GM23338 (cell line): ENCODE measurements around the gene HOXD1. TPM values are rescaled to one million over a fixed set of nuclear protein-coding genes. Genes with fewer than 3 reads are reported as not detected.

Experiments used
- ATAC-seq: fragments of 200-7000 bp; cut with Tn5 transposase; 3 replicates; pipeline ENCODE4 v1.9.1; 2020
- DNase-seq: peaks from one replicate; pipeline ENCODE4 v3.0.0-alpha.2; 2015; ENCODE audit warnings: low spot score
- H2AFZ ChIP-seq: fragments of 200-600 bp; sonication (generic); 2 replicates; pipeline ENCODE4 v1.8.0; 2016; ENCODE audit warnings: antibody characterized with exemption, mild to moderate bottlenecking, moderate library complexity
- H3F3A ChIP-seq: fragments of 200-600 bp; sonication (generic); replicated peaks from 2 replicates; pipeline ENCODE4 v1.8.0; 2017; ENCODE audit warnings: antibody characterized with exemption, mixed run types, low read depth
- H3K27ac ChIP-seq: fragments of 200-600 bp; sonication (generic); 2 replicates; pipeline ENCODE4 v1.6.1; 2016; ENCODE audit warnings: low read depth
- H3K27me3 ChIP-seq: fragments of 200-600 bp; sonication (generic); 2 replicates; pipeline ENCODE4 v1.8.0; 2016; ENCODE audit warnings: mild to moderate bottlenecking, mixed run types, moderate library complexity; ENCODE audit not compliant: insufficient read depth
- H3K36me3 ChIP-seq: fragments of 200-600 bp; sonication (generic); 2 replicates; pipeline ENCODE4 v1.8.0; 2016; ENCODE audit warnings: mild to moderate bottlenecking; ENCODE audit not compliant: insufficient read depth
- H3K4me1 ChIP-seq: fragments of 200-600 bp; sonication (generic); 2 replicates; pipeline ENCODE4 v1.8.0; 2016; ENCODE audit warnings: mild to moderate bottlenecking, moderate library complexity; ENCODE audit not compliant: insufficient read depth
- H3K4me2 ChIP-seq: fragments of 200-600 bp; sonication (generic); 2 replicates; pipeline ENCODE4 v1.7.1; 2017; ENCODE audit warnings: mixed run types
- H3K4me3 ChIP-seq: fragments of 200-600 bp; sonication (generic); 2 replicates; pipeline ENCODE4 v1.6.1; 2016; ENCODE audit warnings: mixed run types
- H3K79me2 ChIP-seq: fragments of 200-600 bp; sonication (generic); replicated peaks from 2 replicates; pipeline ENCODE4 v1.8.0; 2017; ENCODE audit warnings: mild to moderate bottlenecking; ENCODE audit not compliant: insufficient read depth
- H3K9me2 ChIP-seq: fragments of 200-600 bp; sonication (generic); 2 replicates; pipeline ENCODE4 v1.8.0; 2017; ENCODE audit not compliant: insufficient read depth
- H4K20me1 ChIP-seq: fragments of 200-600 bp; sonication (generic); replicated peaks from 2 replicates; pipeline ENCODE4 v1.8.0; 2017; ENCODE audit warnings: mild to moderate bottlenecking; ENCODE audit not compliant: insufficient read depth
- H3K27ac Mint-ChIP-seq: 2 replicates; pipeline ENCODE4 v1.8.0; 2020; ENCODE audit warnings: inconsistent platforms, mild to moderate bottlenecking, moderate library complexity, mixed read lengths
- H3K27me3 Mint-ChIP-seq: 3 replicates; pipeline ENCODE4 v1.8.0; 2022; ENCODE audit warnings: low read depth, mild to moderate bottlenecking, moderate library complexity, mixed read lengths, inconsistent platforms; ENCODE audit not compliant: insufficient read depth, poor library complexity
- H3K36me3 Mint-ChIP-seq: 3 replicates; pipeline ENCODE4 v1.8.0; 2021; ENCODE audit warnings: low read depth, mild to moderate bottlenecking, inconsistent platforms, moderate library complexity, mixed read lengths
- H3K4me1 Mint-ChIP-seq: 3 replicates; pipeline ENCODE4 v1.8.0; 2020; ENCODE audit warnings: mild to moderate bottlenecking, inconsistent platforms, mixed read lengths
- H3K4me3 Mint-ChIP-seq: 3 replicates; pipeline ENCODE4 v1.8.0; 2021; ENCODE audit warnings: moderate library complexity, mild to moderate bottlenecking, inconsistent platforms, mixed read lengths
- H3K9me3 Mint-ChIP-seq: 3 replicates; pipeline ENCODE4 v1.8.0; 2020; ENCODE audit warnings: moderate library complexity, mild to moderate bottlenecking, inconsistent platforms, mixed read lengths
- EZH2 ChIP-seq: fragments of 200-600 bp; sonication (generic); IDR thresholded peaks from one replicate; pipeline ENCODE4 v1.8.0; 2017; ENCODE audit warnings: antibody characterized with exemption, mild to moderate bottlenecking, low read depth; ENCODE audit not compliant: unreplicated experiment
- EZH2phosphoT487 ChIP-seq: fragments of 200-600 bp; sonication (generic); IDR thresholded peaks from one replicate; pipeline ENCODE4 v1.8.1; 2018; ENCODE audit warnings: antibody characterized with exemption; ENCODE audit not compliant: unreplicated experiment
- NANOG ChIP-seq: IDR thresholded peaks from 2 replicates; pipeline ENCODE4 v1.6.1; 2016; ENCODE audit warnings: antibody characterized with exemption, borderline replicate concordance
- ZNF114 ChIP-seq: fragments of 250-450 bp; sonication (Bioruptor Pico); IDR thresholded peaks from 2 replicates; pipeline ENCODE4 v1.5.0; 2020; ENCODE audit warnings: mild to moderate bottlenecking, moderate library complexity
- ZNF331 ChIP-seq: fragments of 250-450 bp; sonication (Bioruptor Pico); IDR thresholded peaks from 2 replicates; pipeline ENCODE4 v1.5.0; 2020; ENCODE audit warnings: low read depth, mild to moderate bottlenecking, moderate library complexity
- polyA plus RNA-seq: library from polyadenylated mRNA; unstranded; fragments of >200 nt; fragmentation: Nextera tagmentation; extraction: Ambion mirVana; gene quantifications from 2 replicates; pipeline ENCODE4 v1.2.1, GENCODE V29; 2016
- total RNA-seq: library from RNA; depleted of rRNA; stranded (reverse); fragments of >200 nt; shearing (Covaris generic); gene quantifications from 2 replicates; pipeline ENCODE4 v1.2.3, GENCODE V29; 2014
- TF ChIP-seq, protein P1 (sequence below), 2 experiments: fragments of 200-600 bp in 1 of 2; sonication (generic) in 1 of 2; conservative IDR thresholded peaks; 2 replicates each; pipeline versions ENCODE4 v1.5.1 to v1.6.1; 2016 to 2017; ENCODE audit warnings: antibody characterized with exemption in 2 of 2, low read depth in 2 of 2, mild to moderate bottlenecking in 2 of 2, moderate library complexity in 1 of 2
- TF ChIP-seq, protein P2 (sequence below): IDR thresholded peaks from 2 replicates; pipeline ENCODE4 v1.6.1; 2016; ENCODE audit warnings: antibody characterized with exemption

Gene HOXD1
- total and polyA plus RNA-seq, 2 experiments from 2014 or later = not detected

DNA sequence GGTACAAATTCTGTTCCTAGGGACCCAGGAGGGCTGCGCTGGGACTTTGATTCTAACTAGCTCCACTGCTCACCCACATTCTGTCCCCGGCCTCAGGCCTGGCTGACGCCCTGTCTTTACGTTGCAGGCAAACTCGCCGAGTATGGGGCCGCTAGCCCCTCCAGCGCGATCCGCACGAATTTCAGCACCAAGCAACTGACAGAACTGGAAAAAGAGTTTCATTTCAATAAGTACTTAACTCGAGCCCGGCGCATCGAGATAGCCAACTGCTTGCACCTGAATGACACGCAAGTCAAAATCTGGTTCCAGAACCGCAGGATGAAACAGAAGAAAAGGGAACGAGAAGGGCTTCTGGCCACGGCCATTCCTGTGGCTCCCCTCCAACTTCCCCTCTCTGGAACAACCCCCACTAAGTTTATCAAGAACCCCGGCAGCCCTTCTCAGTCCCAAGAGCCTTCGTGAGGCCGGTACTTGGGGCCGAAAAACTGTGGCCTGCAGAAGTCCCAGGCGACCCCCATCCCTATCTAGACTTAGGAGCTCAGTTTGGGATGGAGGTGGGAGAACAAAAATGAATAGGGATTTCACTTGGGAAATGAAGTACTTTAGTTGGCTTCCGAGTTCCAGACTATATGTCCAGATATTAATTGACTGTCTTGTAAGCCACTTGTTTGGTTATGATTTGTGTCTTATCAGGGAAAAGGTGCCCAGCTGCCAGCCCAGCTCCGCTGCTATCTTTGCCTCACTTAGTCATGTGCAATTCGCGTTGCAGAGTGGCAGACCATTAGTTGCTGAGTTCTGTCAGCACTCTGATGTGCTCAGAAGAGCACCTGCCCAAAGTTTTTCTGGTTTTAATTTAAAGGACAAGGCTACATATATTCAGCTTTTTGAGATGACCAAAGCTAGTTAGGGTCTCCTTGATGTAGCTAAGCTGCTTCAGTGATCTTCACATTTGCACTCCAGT lies 1.5 kb downstream of the HOXD1 start:
- Mint-ChIP-seq H3K27me3 (peaks cover 93% of the 10 kb centered on the region), H3K4me3 (peak overlapping the region; percentile 56)
- peaks cover 100% of the 10 kb centered on the region for H3K27me3 ChIP-seq

DNA sequence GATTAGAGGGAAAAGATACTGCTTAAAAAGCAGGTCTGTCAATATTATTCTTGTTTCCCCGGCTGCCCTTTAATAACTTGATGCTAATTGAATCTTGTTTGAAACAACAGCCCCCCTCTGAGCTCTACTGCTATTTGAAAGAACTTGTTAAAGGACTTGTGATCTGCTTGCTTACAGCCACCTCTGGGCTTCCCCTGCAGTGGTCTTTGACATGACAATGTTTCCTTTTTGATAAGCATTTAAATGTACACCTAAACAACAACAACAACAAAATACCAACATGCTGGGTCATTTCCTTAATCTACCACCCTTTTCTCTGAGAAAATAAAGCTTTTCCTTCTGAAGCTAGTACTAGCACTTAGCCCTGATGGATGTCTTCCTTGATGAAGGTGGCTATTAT lies 3.9 kb downstream of the HOXD1 start:
- TF ChIP-seq, protein P1, sequence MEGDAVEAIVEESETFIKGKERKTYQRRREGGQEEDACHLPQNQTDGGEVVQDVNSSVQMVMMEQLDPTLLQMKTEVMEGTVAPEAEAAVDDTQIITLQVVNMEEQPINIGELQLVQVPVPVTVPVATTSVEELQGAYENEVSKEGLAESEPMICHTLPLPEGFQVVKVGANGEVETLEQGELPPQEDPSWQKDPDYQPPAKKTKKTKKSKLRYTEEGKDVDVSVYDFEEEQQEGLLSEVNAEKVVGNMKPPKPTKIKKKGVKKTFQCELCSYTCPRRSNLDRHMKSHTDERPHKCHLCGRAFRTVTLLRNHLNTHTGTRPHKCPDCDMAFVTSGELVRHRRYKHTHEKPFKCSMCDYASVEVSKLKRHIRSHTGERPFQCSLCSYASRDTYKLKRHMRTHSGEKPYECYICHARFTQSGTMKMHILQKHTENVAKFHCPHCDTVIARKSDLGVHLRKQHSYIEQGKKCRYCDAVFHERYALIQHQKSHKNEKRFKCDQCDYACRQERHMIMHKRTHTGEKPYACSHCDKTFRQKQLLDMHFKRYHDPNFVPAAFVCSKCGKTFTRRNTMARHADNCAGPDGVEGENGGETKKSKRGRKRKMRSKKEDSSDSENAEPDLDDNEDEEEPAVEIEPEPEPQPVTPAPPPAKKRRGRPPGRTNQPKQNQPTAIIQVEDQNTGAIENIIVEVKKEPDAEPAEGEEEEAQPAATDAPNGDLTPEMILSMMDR (conservative IDR thresholded peaks at IDR 0.05; ENCODE audit: low read depth in 2 of 2) = no peak
- peak; percentile 22; the same call in 1 of the 2 replicates for TF ChIP-seq NANOG
- TF ChIP-seq EZH2 = no peak
- TF ChIP-seq EZH2phosphoT487 = no peak
- peak; percentile 42 for DNase-seq
- H3K4me3 Mint-ChIP-seq = no peak overlapping the region

More for the DNA sequence above, 1.5 kb downstream of the HOXD1 start:
- Mint-ChIP-seq H3K36me3 (no peaks in the 10 kb centered on the region), H3K4me1 (peaks cover 46% of the 10 kb centered on the region), H3K27ac (no peak overlapping the region), H3K9me3 (no peaks in the 10 kb centered on the region)
- Histone ChIP-seq H3K4me1 (peaks cover 48% of the 10 kb centered on the region), H3F3A (peaks cover 17% of the 10 kb centered on the region), H4K20me1 (peaks cover 18% of the 10 kb centered on the region), H3K79me2 (no peaks in the 10 kb centered on the region), H3K36me3 (no peaks in the 10 kb centered on the region), H3K4me3 (peak overlapping the region; percentile 55), H2AFZ (no peak overlapping the region), H3K4me2 (peak overlapping the region; percentile 80), H3K9me2 (no peaks in the 10 kb centered on the region), H3K27ac (no peak overlapping the region)
- TF ChIP-seq ZNF331 (CRISPR knock-in tag) (no peak), EZH2 (peak; percentile 96), EZH2phosphoT487 (peak; percentile 83)
- DNase-seq (peak; percentile 29), ATAC-seq (peak; percentile 6; the same call in 2 of the 3 replicates)

DNA sequence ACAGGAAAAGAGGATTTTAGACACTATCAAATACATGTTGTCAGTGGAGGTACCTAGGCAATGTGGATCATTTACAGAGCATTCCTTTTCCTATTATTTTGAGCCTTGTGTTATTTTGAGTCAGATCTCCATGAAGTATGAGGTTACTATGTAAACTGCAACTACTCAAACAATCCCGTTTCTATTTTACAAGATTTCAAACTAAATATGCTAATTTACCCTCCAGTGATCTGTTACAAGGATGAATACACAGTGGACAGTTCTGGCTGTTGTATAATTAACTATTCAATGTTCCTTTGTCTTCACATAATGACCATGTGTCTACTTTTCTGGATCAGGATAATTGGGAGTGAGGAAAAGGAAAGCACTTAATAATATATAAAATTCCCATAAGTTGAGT lies 4.6 kb downstream of the HOXD1 start:
- Histone ChIP-seq H3K9me2 (no peaks in the 10 kb centered on the region), H3K4me2 (peak overlapping the region; percentile 31), H3K79me2 (no peaks in the 10 kb centered on the region), H3K27ac (no peak overlapping the region), H3K4me3 (no peak overlapping the region), H2AFZ (no peak overlapping the region), H3K27me3 (peaks cover 91% of the 10 kb centered on the region), H3F3A (peaks cover 6% of the 10 kb centered on the region; the same call in 1 of the 2 replicates), H3K36me3 (no peaks in the 10 kb centered on the region), H3K4me1 (peaks cover 26% of the 10 kb centered on the region), H4K20me1 (peaks cover 15% of the 10 kb centered on the region)
- H3K4me1 Mint-ChIP-seq = peaks cover 25% of the 10 kb centered on the region
- no peak overlapping the region for H3K27ac Mint-ChIP-seq
- no peak overlapping the region for H3K4me3 Mint-ChIP-seq
- H3K36me3 Mint-ChIP-seq = no peaks in the 10 kb centered on the region
- H3K9me3 Mint-ChIP-seq = no peaks in the 10 kb centered on the region
- ATAC-seq (no peak), DNase-seq (no peak)
- peaks cover 74% of the 10 kb centered on the region for H3K27me3 Mint-ChIP-seq
- TF ChIP-seq, protein P1 (conservative IDR thresholded peaks at IDR 0.05; ENCODE audit: low read depth in 2 of 2) = no peak
- no peak for TF ChIP-seq ZNF114 (CRISPR knock-in tag)
- no peak for TF ChIP-seq ZNF331 (CRISPR knock-in tag)
- TF ChIP-seq, protein P2, sequence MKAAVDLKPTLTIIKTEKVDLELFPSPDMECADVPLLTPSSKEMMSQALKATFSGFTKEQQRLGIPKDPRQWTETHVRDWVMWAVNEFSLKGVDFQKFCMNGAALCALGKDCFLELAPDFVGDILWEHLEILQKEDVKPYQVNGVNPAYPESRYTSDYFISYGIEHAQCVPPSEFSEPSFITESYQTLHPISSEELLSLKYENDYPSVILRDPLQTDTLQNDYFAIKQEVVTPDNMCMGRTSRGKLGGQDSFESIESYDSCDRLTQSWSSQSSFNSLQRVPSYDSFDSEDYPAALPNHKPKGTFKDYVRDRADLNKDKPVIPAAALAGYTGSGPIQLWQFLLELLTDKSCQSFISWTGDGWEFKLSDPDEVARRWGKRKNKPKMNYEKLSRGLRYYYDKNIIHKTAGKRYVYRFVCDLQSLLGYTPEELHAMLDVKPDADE = no peak
- TF ChIP-seq NANOG = no peak

More for the DNA sequence above, 3.9 kb downstream of the HOXD1 start:
- Histone ChIP-seq H3K27ac (no peak overlapping the region), H4K20me1 (peaks cover 18% of the 10 kb centered on the region), H2AFZ (no peak overlapping the region), H3K9me2 (no peaks in the 10 kb centered on the region), H3K4me2 (peak overlapping the region; percentile 31), H3F3A (peaks cover 12% of the 10 kb centered on the region; the same call in 1 of the 2 replicates), H3K4me1 (peaks cover 32% of the 10 kb centered on the region), H3K27me3 (peaks cover 93% of the 10 kb centered on the region), H3K36me3 (no peaks in the 10 kb centered on the region), H3K4me3 (no peak overlapping the region), H3K79me2 (no peaks in the 10 kb centered on the region)
- peaks cover 81% of the 10 kb centered on the region for H3K27me3 Mint-ChIP-seq
- no peak overlapping the region for H3K27ac Mint-ChIP-seq
- H3K4me1 Mint-ChIP-seq = peaks cover 32% of the 10 kb centered on the region
- ATAC-seq = no peak; the same call in 2 of the 3 replicates
- no peaks in the 10 kb centered on the region for H3K36me3 Mint-ChIP-seq
- H3K9me3 Mint-ChIP-seq = no peaks in the 10 kb centered on the region
